ENCODE data around the gene MIOS.

The MIOS gene

DNA sequence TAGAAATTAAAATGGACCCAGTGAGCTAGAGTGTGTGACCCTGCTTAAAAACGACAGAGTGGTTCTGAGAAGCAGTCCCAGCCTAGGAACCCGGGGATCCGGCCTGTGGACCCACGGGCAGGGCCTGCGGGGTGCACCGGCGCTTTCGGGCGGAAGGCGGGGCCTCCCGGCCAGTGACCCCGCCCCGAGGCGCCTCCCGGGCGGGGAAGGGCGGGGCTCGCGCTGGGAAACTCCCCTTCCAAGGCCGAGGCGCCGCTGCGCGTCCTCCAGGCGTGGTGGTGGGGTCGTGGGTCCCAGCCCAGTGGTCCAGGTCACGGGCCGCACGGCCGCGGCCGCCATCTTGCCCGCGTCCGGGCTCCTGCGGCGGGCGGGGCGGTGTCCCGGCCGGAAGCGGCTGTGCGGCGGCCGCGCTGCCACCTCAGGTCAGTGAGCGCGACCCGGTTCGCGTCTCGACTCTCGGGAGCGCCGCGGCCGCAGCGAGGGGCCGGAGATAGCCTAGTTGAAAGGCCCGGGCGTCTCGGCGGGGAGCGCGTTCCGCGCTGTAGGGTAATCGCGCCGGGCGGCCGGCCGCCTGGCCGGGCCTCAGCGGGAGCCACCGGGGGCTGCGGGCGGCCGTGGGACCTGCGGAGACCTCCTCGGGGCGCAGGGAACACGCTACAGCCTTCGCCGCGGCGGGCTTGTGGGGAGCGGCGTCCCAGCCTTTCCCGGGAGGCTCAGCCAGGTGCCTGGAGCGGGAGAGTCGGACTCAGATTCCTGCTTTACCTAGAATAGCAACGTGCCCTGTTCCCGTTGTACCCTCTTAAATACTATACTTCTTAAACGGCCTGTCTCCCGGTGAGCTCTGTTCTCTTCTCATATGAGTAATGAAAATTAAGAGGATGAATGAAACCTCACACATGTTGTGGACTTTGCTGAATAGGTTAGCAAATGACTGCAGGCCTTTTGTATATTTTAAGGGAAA is at the start of gene MIOS (continued):
- TF ChIP-seq ZNF518A (tag by site-specific recombination; conservative IDR thresholded peaks at IDR 0.05; ENCODE audit: low read depth) (no peak), ZNF623 (tag by site-specific recombination; IDR thresholded peaks at IDR 0.05) (no peak), ZNF211 (tag by site-specific recombination; IDR thresholded peaks at IDR 0.05; ENCODE audit: low read depth) (no peak), ZSCAN4 (tag by site-specific recombination; IDR thresholded peaks at IDR 0.05) (no peak)

GRCh38 chr7:7517754-7518153 is 48.9 kb upstream of the MIOS start:
- CTCF ChIA-PET = interaction anchor here (0.7 kb wide), 1 partner anchor 60 kb away, joined by 3 read pairs; no protein-coding TSS in a partner anchor
- POLR2A ChIA-PET = no interaction called here
- Histone ChIP-seq H3K4me3 (ENCODE audit: low read depth, low read length) (no peak overlapping the region), H3K4me1 (ENCODE audit: control insufficient read depth, insufficient read depth, low read length) (no peaks in the 10 kb centered on the region), H3K27ac (ENCODE audit: extremely low read depth, low read depth, low read length) (no peak overlapping the region), H3K36me3 (ENCODE audit: control insufficient read depth in 2 of 2, insufficient read depth in 1 of 2, low read length in 2 of 2) (no peaks in the 10 kb centered on the region), H3K9me3 (ENCODE audit: control insufficient read depth, insufficient read depth, low read depth, low read length) (no peaks in the 10 kb centered on the region)
- TF ChIP-seq ZBTB48 (tag by site-specific recombination; IDR thresholded peaks at IDR 0.05) (no peak), ZNF239 (tag by site-specific recombination; IDR thresholded peaks at IDR 0.05) (no peak), ZNF426 (tag by site-specific recombination; IDR thresholded peaks at IDR 0.05) (no peak), ZNF24 (tag by site-specific recombination; IDR thresholded peaks at IDR 0.05) (no peak), KLF17 (tag by site-specific recombination; IDR thresholded peaks at IDR 0.05) (no peak), ZNF366 (tag by site-specific recombination; conservative IDR thresholded peaks at IDR 0.05) (no peak), ZXDB (tag by site-specific recombination; IDR thresholded peaks at IDR 0.05) (no peak), MZF1 (tag by site-specific recombination; IDR thresholded peaks at IDR 0.05; ENCODE audit: borderline replicate concordance) (no peak), ZBTB44 (tag by site-specific recombination; IDR thresholded peaks at IDR 0.05) (no peak), ZNF629 (tag by site-specific recombination; IDR thresholded peaks at IDR 0.05) (no peak), ZNF146 (tag by site-specific recombination; IDR thresholded peaks at IDR 0.05) (no peak), YY2 (tag by site-specific recombination; IDR thresholded peaks at IDR 0.05) (no peak), ZNF600 (tag by site-specific recombination; IDR thresholded peaks at IDR 0.05) (no peak), ZNF510 (tag by site-specific recombination; IDR thresholded peaks at IDR 0.05; ENCODE audit: insufficient replicate concordance) (no peak), ZNF148 (tag by site-specific recombination; IDR thresholded peaks at IDR 0.05; ENCODE audit: borderline replicate concordance) (no peak), ZNF133 (tag by site-specific recombination; IDR thresholded peaks at IDR 0.05) (no peak), ZNF660 (tag by site-specific recombination; IDR thresholded peaks at IDR 0.05) (no peak), ZNF416 (tag by site-specific recombination; IDR thresholded peaks at IDR 0.05) (no peak)
- TF ChIP-seq, protein P1, sequence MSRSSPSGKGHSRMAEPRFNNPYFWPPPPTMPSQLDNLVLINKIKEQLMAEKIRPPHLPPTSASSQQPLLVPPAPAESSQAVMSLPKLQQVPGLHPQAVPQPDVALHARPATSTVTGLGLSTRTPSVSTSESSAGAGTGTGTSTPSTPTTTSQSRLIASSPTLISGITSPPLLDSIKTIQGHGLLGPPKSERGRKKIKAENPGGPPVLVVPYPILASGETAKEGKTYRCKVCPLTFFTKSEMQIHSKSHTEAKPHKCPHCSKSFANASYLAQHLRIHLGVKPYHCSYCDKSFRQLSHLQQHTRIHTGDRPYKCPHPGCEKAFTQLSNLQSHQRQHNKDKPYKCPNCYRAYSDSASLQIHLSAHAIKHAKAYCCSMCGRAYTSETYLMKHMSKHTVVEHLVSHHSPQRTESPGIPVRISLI (tag by site-specific recombination; IDR thresholded peaks at IDR 0.05) = no peak
